ENCODE results near the gene ERC1.

The ERC1 gene

DNA sequence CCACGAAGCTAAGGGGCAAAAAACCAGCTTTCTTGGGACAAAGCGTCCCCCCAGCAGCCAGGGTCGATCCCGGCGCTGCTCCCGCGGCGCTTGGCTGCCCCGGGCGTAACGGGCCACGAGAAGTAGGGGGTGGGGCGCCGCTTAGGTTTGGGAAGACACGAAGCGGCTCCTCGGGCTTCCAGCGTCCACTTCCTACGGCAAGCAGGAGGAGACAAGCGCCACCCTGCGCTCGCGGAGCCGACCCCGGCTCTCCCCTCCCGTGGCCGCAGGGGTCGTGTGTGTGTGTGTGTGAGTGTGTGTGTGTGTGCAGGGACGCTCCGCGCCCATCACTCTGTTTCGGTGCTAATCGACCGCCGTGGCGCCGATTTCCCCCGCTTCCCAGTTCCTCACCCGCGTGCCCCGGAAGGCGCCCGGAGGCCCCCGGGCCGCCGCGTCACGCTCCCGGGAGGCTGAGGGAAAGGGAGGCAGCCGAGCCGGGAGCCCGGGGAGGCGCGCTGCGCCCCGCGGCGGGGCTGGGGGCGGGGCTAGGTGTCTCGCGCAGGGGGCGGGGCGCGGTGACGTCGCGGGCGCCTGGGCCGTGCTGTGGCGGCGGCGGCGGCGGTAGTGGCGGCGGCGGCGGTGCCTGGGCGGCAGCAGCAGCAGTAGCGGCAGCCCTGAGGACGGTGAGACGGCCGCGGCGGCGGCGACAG lies at the start of gene ERC1:
TSS of gene ERC1 (plus strand) at position 563 of the 689 bp plus-strand sequence. CDS start 36,681 bp downstream, outside the sequence.
- H3K4me1 ChIP-seq (ENCODE audit: control insufficient read depth, insufficient read depth, low read length) = peaks cover 16% of the 10 kb centered on the region

DNA sequence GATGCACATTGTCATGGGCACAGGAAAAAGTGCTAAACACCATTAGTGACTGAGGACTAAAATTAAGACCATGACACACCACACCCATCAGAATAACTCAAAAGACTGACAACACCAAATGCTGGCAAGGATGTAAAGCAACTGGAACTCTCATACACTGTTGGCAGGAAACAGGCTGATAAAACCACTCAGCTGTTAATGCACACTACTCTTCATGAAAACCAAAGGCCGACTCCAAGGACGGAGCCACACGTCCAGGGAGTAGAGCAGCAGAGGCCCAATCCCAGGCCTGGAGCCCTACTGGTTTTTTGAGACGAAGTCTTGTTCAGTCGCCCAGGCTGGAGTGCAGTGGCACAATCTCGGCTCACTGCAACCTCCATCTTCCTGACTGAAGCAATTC lies 48.0 kb upstream of the ERC1 start:
- Histone ChIP-seq H3K4me3 (ENCODE audit: low read length) (no peak overlapping the region), H3K27ac (ENCODE audit: low read depth, low read length) (no peak overlapping the region), H3K4me1 (ENCODE audit: control insufficient read depth, insufficient read depth, low read length) (no peaks in the 10 kb centered on the region), H3K9ac (ENCODE audit: low read length) (no peak overlapping the region), H3K36me3 (ENCODE audit: control insufficient read depth, insufficient read depth, low read length) (no peaks in the 10 kb centered on the region), H3K27me3 (ENCODE audit: control insufficient read depth, insufficient read depth, low read length) (no peaks in the 10 kb centered on the region)

More for the DNA sequence above, at the start of gene ERC1:
- Histone ChIP-seq H3K4me3 (ENCODE audit: low read length) (peak within 1 kb of the TSS; percentile 92), H3K27me3 (ENCODE audit: control insufficient read depth, insufficient read depth, low read length) (no peaks in the 10 kb centered on the region), H3K9ac (ENCODE audit: low read length) (peak within 1 kb of the TSS; percentile 92), H3K36me3 (ENCODE audit: control insufficient read depth, insufficient read depth, low read length) (no peaks in the 10 kb centered on the region), H3K27ac (ENCODE audit: low read depth, low read length) (peak within 1 kb of the TSS; percentile 99)

DNA sequence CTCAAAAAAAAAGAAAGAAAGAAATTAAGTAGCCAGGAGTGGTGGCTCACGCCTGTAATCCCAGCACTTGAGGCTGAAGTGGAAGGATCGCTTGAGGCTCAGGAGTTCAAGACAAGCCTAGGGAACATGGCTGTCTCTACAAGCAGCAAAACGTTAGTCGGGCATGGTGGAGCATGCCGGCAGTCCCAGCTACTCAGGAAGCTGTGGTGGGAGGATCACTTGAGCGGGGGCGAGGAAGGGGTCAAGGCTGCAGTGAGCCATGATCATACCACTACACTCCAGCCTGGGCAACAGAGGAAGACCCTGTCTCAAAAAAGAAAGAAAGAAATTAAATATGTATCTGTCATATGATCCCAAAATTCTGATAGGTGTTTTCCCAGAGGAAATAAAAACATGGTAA lies 46.8 kb upstream of the ERC1 start:
- no peaks in the 10 kb centered on the region for H3K36me3 ChIP-seq (ENCODE audit: control insufficient read depth, insufficient read depth, low read length)
- no peak overlapping the region for H3K4me3 ChIP-seq (ENCODE audit: low read length)
- H3K4me1 ChIP-seq (ENCODE audit: control insufficient read depth, insufficient read depth, low read length) = no peaks in the 10 kb centered on the region
- H3K27me3 ChIP-seq (ENCODE audit: control insufficient read depth, insufficient read depth, low read length) = no peaks in the 10 kb centered on the region
- no peak overlapping the region for H3K9ac ChIP-seq (ENCODE audit: low read length)
- H3K27ac ChIP-seq (ENCODE audit: low read depth, low read length) = no peak overlapping the region

DNA sequence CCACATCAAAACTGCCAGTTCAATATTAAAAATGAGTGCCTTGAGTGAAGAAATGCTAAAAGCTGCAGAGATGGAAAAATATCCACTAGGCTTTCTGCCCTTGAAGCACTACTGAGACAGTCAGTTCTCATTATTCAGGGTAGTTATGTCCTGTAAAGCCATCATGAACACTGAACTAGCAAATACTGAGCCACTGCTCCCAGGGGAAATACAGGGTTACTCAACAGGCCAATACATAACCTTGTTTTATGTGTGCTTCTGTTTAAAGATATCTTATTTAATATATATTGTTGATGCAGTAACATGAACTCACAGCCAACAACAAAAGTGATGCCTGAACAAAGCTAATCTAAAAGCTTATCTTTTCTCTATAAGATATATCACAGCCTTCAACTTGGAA lies 44.8 kb upstream of the ERC1 start:
- no peak overlapping the region for H3K9ac ChIP-seq (ENCODE audit: low read length)
- no peaks in the 10 kb centered on the region for H3K27me3 ChIP-seq (ENCODE audit: control insufficient read depth, insufficient read depth, low read length)
- no peaks in the 10 kb centered on the region for H3K4me1 ChIP-seq (ENCODE audit: control insufficient read depth, insufficient read depth, low read length)
- no peak overlapping the region for H3K27ac ChIP-seq (ENCODE audit: low read depth, low read length)
- H3K36me3 ChIP-seq (ENCODE audit: control insufficient read depth, insufficient read depth, low read length) = no peaks in the 10 kb centered on the region
- H3K4me3 ChIP-seq (ENCODE audit: low read length) = no peak overlapping the region

DNA sequence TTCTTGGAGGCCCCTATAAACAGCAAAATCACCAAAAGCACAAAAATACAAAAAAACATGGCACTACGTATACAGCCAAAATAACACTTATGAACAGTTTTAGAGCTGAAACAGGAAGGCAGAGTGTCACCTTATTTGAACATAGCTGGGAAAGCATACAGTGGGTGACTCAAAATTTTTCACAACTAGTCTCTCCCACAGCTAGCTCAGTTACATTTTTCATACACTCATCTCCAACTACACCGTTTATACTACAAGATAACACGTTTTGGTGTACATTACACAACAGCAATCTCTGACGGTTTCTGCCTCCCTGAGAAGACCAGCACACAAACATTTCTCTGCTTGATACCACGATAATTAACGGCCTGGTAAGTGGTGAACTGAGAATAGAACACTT lies 44.4 kb upstream of the ERC1 start:
- H3K27ac ChIP-seq (ENCODE audit: low read depth, low read length) = no peak overlapping the region
- H3K36me3 ChIP-seq (ENCODE audit: control insufficient read depth, insufficient read depth, low read length) = no peaks in the 10 kb centered on the region
- no peak overlapping the region for H3K9ac ChIP-seq (ENCODE audit: low read length)
- no peaks in the 10 kb centered on the region for H3K4me1 ChIP-seq (ENCODE audit: control insufficient read depth, insufficient read depth, low read length)
- no peak overlapping the region for H3K4me3 ChIP-seq (ENCODE audit: low read length)
- no peaks in the 10 kb centered on the region for H3K27me3 ChIP-seq (ENCODE audit: control insufficient read depth, insufficient read depth, low read length)

DNA sequence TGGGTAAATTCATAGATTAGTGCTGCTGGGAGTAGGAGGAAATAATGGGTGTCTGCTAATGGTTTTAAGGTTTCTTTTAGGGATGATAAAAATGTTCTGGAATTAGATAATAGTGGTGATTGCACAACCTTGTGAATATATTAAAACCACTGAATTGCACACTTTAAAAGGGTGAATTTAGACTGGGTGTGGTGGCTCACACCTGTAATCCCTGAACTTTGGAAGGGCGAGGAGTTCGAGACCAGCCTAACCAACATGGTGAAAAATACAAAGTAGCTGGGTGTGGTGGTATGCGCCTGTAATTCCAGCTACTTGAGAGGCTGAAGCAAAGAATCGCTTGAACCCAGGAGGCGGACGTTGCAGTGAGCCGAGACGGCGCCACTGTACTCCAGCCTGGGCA lies 42.8 kb upstream of the ERC1 start:
- no peaks in the 10 kb centered on the region for H3K4me1 ChIP-seq (ENCODE audit: control insufficient read depth, insufficient read depth, low read length)
- H3K9ac ChIP-seq (ENCODE audit: low read length) = no peak overlapping the region
- no peaks in the 10 kb centered on the region for H3K27me3 ChIP-seq (ENCODE audit: control insufficient read depth, insufficient read depth, low read length)
- no peaks in the 10 kb centered on the region for H3K36me3 ChIP-seq (ENCODE audit: control insufficient read depth, insufficient read depth, low read length)
- peak overlapping the region; percentile 92 for H3K4me3 ChIP-seq (ENCODE audit: low read length)
- H3K27ac ChIP-seq (ENCODE audit: low read depth, low read length) = no peak overlapping the region

DNA sequence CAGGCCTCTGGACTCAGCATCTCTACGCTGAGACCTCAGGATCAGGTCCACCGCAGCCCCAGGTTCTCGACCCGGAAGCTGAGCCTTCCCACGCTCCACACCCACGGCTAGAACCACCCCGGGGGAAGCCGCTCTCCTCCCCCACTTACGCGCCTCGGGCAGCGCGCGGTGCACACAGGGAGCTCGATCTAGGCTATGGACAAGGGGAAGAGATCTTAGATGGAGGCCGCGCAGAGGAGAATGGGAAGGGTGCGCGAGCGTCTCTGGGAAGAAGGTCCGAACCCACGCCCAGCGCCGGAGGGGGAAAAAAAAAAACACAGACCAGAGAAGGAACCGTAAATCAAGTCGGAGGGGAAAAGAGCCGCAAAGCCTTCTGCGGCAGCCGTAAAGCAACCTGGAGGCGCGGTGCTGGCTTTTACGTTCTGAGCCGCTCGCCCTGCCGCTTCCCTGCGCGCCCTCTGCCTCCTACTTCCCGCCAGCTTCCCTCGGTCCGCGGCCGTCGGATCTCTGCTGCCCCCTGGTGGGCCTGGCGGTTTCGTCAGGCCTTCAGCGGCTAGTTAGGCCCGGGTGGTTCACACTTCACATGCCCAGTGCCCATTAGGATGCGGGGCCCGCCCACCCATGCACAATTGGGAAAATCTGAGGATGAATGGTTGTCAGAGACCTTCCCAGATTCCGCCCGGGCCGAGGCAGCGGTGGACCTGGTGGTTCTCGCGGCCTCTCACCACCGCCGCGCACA lies 41.4 kb upstream of the ERC1 start, which contains the start of gene RAD52:
TSS of gene RAD52 (minus strand) at position 242 of the 739 bp plus-strand sequence. CDS start 16,636 bp downstream, outside the sequence.
- H3K27ac ChIP-seq (ENCODE audit: low read depth, low read length) = peak within 1 kb of the TSS; percentile 93
- H3K27me3 ChIP-seq (ENCODE audit: control insufficient read depth, insufficient read depth, low read length) = no peaks in the 10 kb centered on the region
- peak within 1 kb of the TSS; percentile 92 for H3K4me3 ChIP-seq (ENCODE audit: low read length)
- H3K4me1 ChIP-seq (ENCODE audit: control insufficient read depth, insufficient read depth, low read length) = no peaks in the 10 kb centered on the region
- no peaks in the 10 kb centered on the region for H3K36me3 ChIP-seq (ENCODE audit: control insufficient read depth, insufficient read depth, low read length)
- peak within 1 kb of the TSS; percentile 20 for H3K9ac ChIP-seq (ENCODE audit: low read length)

DNA sequence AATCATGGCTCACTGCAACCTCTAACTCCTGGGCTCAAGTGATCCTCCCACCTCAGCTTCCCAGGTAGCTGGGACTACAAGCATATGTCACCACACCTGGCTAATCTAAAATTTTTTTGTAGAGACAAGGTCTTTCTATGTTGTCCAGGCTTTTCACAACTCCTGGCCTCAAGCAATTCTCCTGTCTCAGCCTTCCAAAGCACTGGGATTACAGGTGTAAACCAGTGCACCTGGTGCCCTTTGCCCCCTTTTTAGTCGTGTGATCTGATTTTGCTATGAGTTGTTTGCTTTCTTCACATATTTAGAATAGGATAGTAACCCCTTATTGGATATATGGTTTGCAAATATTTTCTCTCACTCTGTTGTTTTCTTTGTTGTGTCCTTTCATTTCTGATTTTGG lies 39.8 kb upstream of the ERC1 start:
- Histone ChIP-seq H3K27ac (ENCODE audit: low read depth, low read length) (no peak overlapping the region), H3K36me3 (ENCODE audit: control insufficient read depth, insufficient read depth, low read length) (no peaks in the 10 kb centered on the region), H3K27me3 (ENCODE audit: control insufficient read depth, insufficient read depth, low read length) (no peaks in the 10 kb centered on the region), H3K4me3 (ENCODE audit: low read length) (no peak overlapping the region), H3K4me1 (ENCODE audit: control insufficient read depth, insufficient read depth, low read length) (no peaks in the 10 kb centered on the region), H3K9ac (ENCODE audit: low read length) (no peak overlapping the region)

DNA sequence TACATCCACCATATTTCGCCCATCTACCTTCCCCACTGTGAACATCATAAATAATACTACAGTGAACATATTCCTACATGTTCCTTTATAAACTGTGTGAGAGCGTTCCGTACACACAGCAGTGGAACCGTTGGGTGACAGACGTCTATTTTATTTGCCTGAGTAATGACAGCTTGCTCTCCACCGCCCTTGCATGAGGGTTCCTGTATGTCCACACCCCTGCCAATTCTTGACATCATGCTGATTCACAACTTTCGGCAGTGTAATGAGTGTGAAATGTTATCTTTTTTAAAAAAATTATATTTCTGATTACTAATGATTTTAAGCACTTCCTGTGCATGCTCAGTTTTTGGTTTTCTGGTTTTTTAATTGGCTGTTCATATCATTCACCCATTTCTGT lies 37.2 kb upstream of the ERC1 start:
- Histone ChIP-seq H3K27me3 (ENCODE audit: control insufficient read depth, insufficient read depth, low read length) (no peaks in the 10 kb centered on the region), H3K36me3 (ENCODE audit: control insufficient read depth, insufficient read depth, low read length) (no peaks in the 10 kb centered on the region), H3K27ac (ENCODE audit: low read depth, low read length) (no peak overlapping the region), H3K4me1 (ENCODE audit: control insufficient read depth, insufficient read depth, low read length) (no peaks in the 10 kb centered on the region), H3K4me3 (ENCODE audit: low read length) (no peak overlapping the region), H3K9ac (ENCODE audit: low read length) (no peak overlapping the region)

DNA sequence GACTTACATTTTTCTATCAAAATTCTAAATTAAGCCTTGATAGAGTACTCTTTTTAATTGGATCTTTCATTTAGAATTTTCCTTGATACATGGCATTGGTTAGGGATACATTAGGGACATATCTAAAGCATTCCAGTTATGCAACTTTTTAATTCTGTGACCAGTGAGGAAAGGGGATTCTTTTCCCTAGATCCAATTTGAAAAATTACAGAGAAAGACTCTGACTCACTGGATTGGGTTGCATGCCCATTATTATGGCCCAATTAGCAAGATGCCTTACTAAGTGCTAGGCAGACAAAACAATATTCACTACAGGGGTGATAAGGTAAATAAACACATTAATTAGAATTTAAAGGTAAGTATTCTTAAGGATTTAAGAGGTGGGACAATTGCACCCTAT lies 36.3 kb upstream of the ERC1 start:
- Histone ChIP-seq H3K27ac (ENCODE audit: low read depth, low read length) (no peak overlapping the region), H3K36me3 (ENCODE audit: control insufficient read depth, insufficient read depth, low read length) (no peaks in the 10 kb centered on the region), H3K9ac (ENCODE audit: low read length) (no peak overlapping the region), H3K4me1 (ENCODE audit: control insufficient read depth, insufficient read depth, low read length) (no peaks in the 10 kb centered on the region), H3K27me3 (ENCODE audit: control insufficient read depth, insufficient read depth, low read length) (no peaks in the 10 kb centered on the region), H3K4me3 (ENCODE audit: low read length) (no peak overlapping the region)

DNA sequence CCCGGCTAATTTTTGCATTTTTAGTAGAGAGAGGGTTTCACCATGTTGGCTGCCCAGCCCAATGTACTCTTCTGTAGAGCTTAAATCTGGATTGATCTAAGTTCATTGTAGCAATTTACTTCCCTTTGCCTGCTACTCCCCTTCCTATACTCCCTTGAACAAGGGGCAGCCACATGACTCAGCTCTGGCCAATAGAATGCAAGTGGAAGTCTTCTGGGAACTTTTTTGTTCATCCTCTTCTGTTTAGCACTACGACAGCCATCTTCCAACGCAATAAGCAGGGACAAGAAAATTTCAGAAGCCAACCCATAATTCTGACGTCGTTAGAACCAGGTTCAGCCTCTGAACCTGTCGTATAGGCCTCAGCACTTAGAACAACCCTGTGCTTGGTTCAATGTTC lies 35.1 kb upstream of the ERC1 start:
- H3K9ac ChIP-seq (ENCODE audit: low read length) = no peak overlapping the region
- no peak overlapping the region for H3K4me3 ChIP-seq (ENCODE audit: low read length)
- H3K27me3 ChIP-seq (ENCODE audit: control insufficient read depth, insufficient read depth, low read length) = no peaks in the 10 kb centered on the region
- no peaks in the 10 kb centered on the region for H3K36me3 ChIP-seq (ENCODE audit: control insufficient read depth, insufficient read depth, low read length)
- H3K4me1 ChIP-seq (ENCODE audit: control insufficient read depth, insufficient read depth, low read length) = no peaks in the 10 kb centered on the region
- no peak overlapping the region for H3K27ac ChIP-seq (ENCODE audit: low read depth, low read length)

DNA sequence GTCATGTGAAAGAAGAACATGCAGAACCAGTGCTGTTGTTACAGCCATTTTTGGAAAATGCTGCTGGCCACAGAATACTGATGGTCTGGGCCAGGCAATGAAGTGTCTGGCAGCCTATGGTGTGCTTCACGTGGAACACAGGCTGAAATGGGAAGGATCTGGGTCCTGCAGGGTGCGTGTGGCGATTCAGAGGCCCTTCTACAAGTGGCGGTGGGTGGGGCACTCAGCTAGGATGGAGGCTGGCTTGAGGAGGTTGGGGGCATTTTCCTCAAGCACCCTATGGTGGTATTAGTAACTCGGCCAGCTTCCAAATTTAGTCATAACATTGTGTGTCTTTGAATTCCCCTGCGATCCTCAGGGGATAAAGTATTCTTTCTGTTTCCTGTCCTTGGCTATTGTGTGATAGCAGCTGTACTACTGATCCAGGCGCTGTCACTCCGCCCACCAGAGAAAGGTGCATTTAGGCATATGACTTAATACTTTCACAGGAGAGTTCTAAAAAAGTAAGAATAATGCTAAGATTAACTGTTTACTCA lies 32.4 kb upstream of the ERC1 start:
- Histone ChIP-seq H3K27ac (ENCODE audit: low read depth, low read length) (no peak overlapping the region), H3K4me3 (ENCODE audit: low read length) (no peak overlapping the region), H3K9ac (ENCODE audit: low read length) (no peak overlapping the region), H3K36me3 (ENCODE audit: control insufficient read depth, insufficient read depth, low read length) (no peaks in the 10 kb centered on the region), H3K4me1 (ENCODE audit: control insufficient read depth, insufficient read depth, low read length) (no peaks in the 10 kb centered on the region), H3K27me3 (ENCODE audit: control insufficient read depth, insufficient read depth, low read length) (no peaks in the 10 kb centered on the region)
